ENCODE measurements around the gene PIP5K1B. TPM values are rescaled to one million over a fixed set of nuclear protein-coding genes. Genes with fewer than 3 reads are reported as not detected.

The PIP5K1B gene
- total RNA-seq: under 1 TPM; 0.73 to 0.77 TPM

GRCh38 chr9:68704814-68705530 is at the start of gene PIP5K1B:
Gene PIP5K1B, plus strand, starts transcription at chr9:68705240. Its CDS starts 117,375 bp downstream, at chr9:68822615.
- H3K36me3 Mint-ChIP-seq (ENCODE audit: low read depth): no peaks in the 10 kb centered on the region
- H3K27me3 Mint-ChIP-seq: peaks cover 82% of the 10 kb centered on the region
- POLR2A ChIA-PET: no interaction called here
- no peaks in the 10 kb centered on the region for H3K9me3 Mint-ChIP-seq
- H3K4me1 Mint-ChIP-seq: peaks cover 14% of the 10 kb centered on the region
- CTCF ChIA-PET: interaction anchor here (1.2 kb wide), 1 partner anchor 13 kb away, joined by 3 read pairs; no protein-coding TSS in a partner anchor
- no peak within 1 kb of the TSS for H3K27ac Mint-ChIP-seq
- peak; percentile 52 for DNase-seq
- peak within 1 kb of the TSS; percentile 80 for H3K4me3 Mint-ChIP-seq

- Mint-ChIP-seq H3K27me3 (peaks cover 12% of the 10 kb centered on the region), H3K36me3 (ENCODE audit: low read depth) (no peaks in the 10 kb centered on the region), H3K9me3 (no peaks in the 10 kb centered on the region), H3K4me1 (no peaks in the 10 kb centered on the region), H3K4me3 (no peak overlapping the region), H3K27ac (no peak overlapping the region)
- ChIA-PET POLR2A (no interaction called here), CTCF (no interaction called here)
- no peak for DNase-seq
Observed at GRCh38 chr9:68664036-68664435, 41.0 kb upstream of the PIP5K1B start.

- ChIA-PET CTCF (no interaction called here), POLR2A (no interaction called here)
- DNase-seq: no peak
- H3K27ac Mint-ChIP-seq: no peak overlapping the region
- no peaks in the 10 kb centered on the region for H3K4me1 Mint-ChIP-seq
- H3K27me3 Mint-ChIP-seq: no peaks in the 10 kb centered on the region
- H3K36me3 Mint-ChIP-seq (ENCODE audit: low read depth): no peaks in the 10 kb centered on the region
- H3K9me3 Mint-ChIP-seq: no peaks in the 10 kb centered on the region
- no peak overlapping the region for H3K4me3 Mint-ChIP-seq
Observed at GRCh38 chr9:68668127-68668526, 36.9 kb upstream of the PIP5K1B start.

GRCh38 chr9:68669218-68669617 is 35.8 kb upstream of the PIP5K1B start:
- Mint-ChIP-seq H3K9me3 (no peaks in the 10 kb centered on the region), H3K27ac (no peak overlapping the region), H3K4me3 (no peak overlapping the region), H3K36me3 (ENCODE audit: low read depth) (no peaks in the 10 kb centered on the region), H3K4me1 (no peaks in the 10 kb centered on the region), H3K27me3 (no peaks in the 10 kb centered on the region)
- DNase-seq: no peak
- ChIA-PET POLR2A (no interaction called here), CTCF (no interaction called here)

- Mint-ChIP-seq H3K27me3 (peaks cover 10% of the 10 kb centered on the region), H3K36me3 (ENCODE audit: low read depth) (no peaks in the 10 kb centered on the region), H3K9me3 (no peaks in the 10 kb centered on the region), H3K4me3 (no peak overlapping the region), H3K27ac (peak overlapping the region; percentile 33), H3K4me1 (no peaks in the 10 kb centered on the region)
- POLR2A ChIA-PET: no interaction called here
- CTCF ChIA-PET: interaction anchor here (1.2 kb wide), 1 partner anchor 67 kb away, joined by 3 read pairs; no protein-coding TSS in a partner anchor
- DNase-seq: no peak
Observed at GRCh38 chr9:68672215-68672614, 32.8 kb upstream of the PIP5K1B start.

GRCh38 chr9:68672625-68673024 is 32.4 kb upstream of the PIP5K1B start:
- DNase-seq: no peak

GRCh38 chr9:68678430-68678829 is 26.6 kb upstream of the PIP5K1B start:
- Mint-ChIP-seq H3K9me3 (no peaks in the 10 kb centered on the region), H3K27me3 (peaks cover 15% of the 10 kb centered on the region), H3K4me1 (peaks cover 3% of the 10 kb centered on the region), H3K4me3 (no peak overlapping the region), H3K27ac (no peak overlapping the region), H3K36me3 (ENCODE audit: low read depth) (no peaks in the 10 kb centered on the region)
- DNase-seq: no peak
- ChIA-PET POLR2A (no interaction called here), CTCF (no interaction called here)

More at GRCh38 chr9:68672625-68673024, 32.4 kb upstream of the PIP5K1B start:
- Mint-ChIP-seq H3K36me3 (ENCODE audit: low read depth) (no peaks in the 10 kb centered on the region), H3K9me3 (no peaks in the 10 kb centered on the region), H3K27ac (no peak overlapping the region), H3K4me1 (no peaks in the 10 kb centered on the region), H3K27me3 (peaks cover 10% of the 10 kb centered on the region), H3K4me3 (no peak overlapping the region)
- CTCF ChIA-PET: interaction anchor here (1.2 kb wide), 1 partner anchor 67 kb away, joined by 3 read pairs; no protein-coding TSS in a partner anchor
- POLR2A ChIA-PET: no interaction called here

GRCh38 chr9:68683433-68683832 is 21.6 kb upstream of the PIP5K1B start:
- no peak overlapping the region for H3K4me3 Mint-ChIP-seq
- DNase-seq: no peak
- no peaks in the 10 kb centered on the region for H3K9me3 Mint-ChIP-seq
- H3K27ac Mint-ChIP-seq: no peak overlapping the region
- H3K27me3 Mint-ChIP-seq: peaks cover 18% of the 10 kb centered on the region
- POLR2A ChIA-PET: no interaction called here
- H3K36me3 Mint-ChIP-seq (ENCODE audit: low read depth): no peaks in the 10 kb centered on the region
- peaks cover 4% of the 10 kb centered on the region for H3K4me1 Mint-ChIP-seq
- CTCF ChIA-PET: interaction anchor here (0.8 kb wide), 1 partner anchor 21 kb away, joined by 3 read pairs; no protein-coding TSS in a partner anchor

- DNase-seq: no peak
- ChIA-PET POLR2A (no interaction called here), CTCF (interaction anchor here (1.5 kb wide), 1 partner anchor 97 kb away, joined by 4 read pairs; no protein-coding TSS in a partner anchor)
- H3K27me3 Mint-ChIP-seq: peaks cover 16% of the 10 kb centered on the region
- H3K36me3 Mint-ChIP-seq (ENCODE audit: low read depth): no peaks in the 10 kb centered on the region
- no peak overlapping the region for H3K4me3 Mint-ChIP-seq
- H3K9me3 Mint-ChIP-seq: no peaks in the 10 kb centered on the region
- no peak overlapping the region for H3K27ac Mint-ChIP-seq
- H3K4me1 Mint-ChIP-seq: peaks cover 4% of the 10 kb centered on the region
Observed at GRCh38 chr9:68685213-68685612, 19.8 kb upstream of the PIP5K1B start.

GRCh38 chr9:68685770-68686169 is 19.3 kb upstream of the PIP5K1B start:
- POLR2A ChIA-PET: no interaction called here

GRCh38 chr9:68690088-68690487 is 15.0 kb upstream of the PIP5K1B start:
- no peaks in the 10 kb centered on the region for H3K9me3 Mint-ChIP-seq
- ChIA-PET POLR2A (no interaction called here), CTCF (no interaction called here)
- H3K27ac Mint-ChIP-seq: no peak overlapping the region
- no peak overlapping the region for H3K4me3 Mint-ChIP-seq
- peaks cover 34% of the 10 kb centered on the region for H3K27me3 Mint-ChIP-seq
- DNase-seq: no peak
- no peaks in the 10 kb centered on the region for H3K36me3 Mint-ChIP-seq (ENCODE audit: low read depth)
- H3K4me1 Mint-ChIP-seq: no peaks in the 10 kb centered on the region

More at GRCh38 chr9:68685770-68686169, 19.3 kb upstream of the PIP5K1B start:
- H3K27ac Mint-ChIP-seq: no peak overlapping the region
- no peaks in the 10 kb centered on the region for H3K36me3 Mint-ChIP-seq (ENCODE audit: low read depth)
- DNase-seq: peak; percentile 20
- H3K9me3 Mint-ChIP-seq: no peaks in the 10 kb centered on the region
- H3K27me3 Mint-ChIP-seq: peaks cover 16% of the 10 kb centered on the region
- H3K4me3 Mint-ChIP-seq: no peak overlapping the region
- CTCF ChIA-PET: interaction anchor here (1.5 to 1.9 kb wide), 2 partner anchors 16 to 98 kb away, joined by 4 to 7 read pairs; no protein-coding TSS in a partner anchor
- peaks cover 4% of the 10 kb centered on the region for H3K4me1 Mint-ChIP-seq

GRCh38 chr9:68692519-68692918 is 12.5 kb upstream of the PIP5K1B start:
- Mint-ChIP-seq H3K27me3 (peaks cover 38% of the 10 kb centered on the region), H3K9me3 (no peaks in the 10 kb centered on the region), H3K36me3 (ENCODE audit: low read depth) (no peaks in the 10 kb centered on the region), H3K27ac (no peak overlapping the region), H3K4me3 (no peak overlapping the region), H3K4me1 (no peaks in the 10 kb centered on the region)
- ChIA-PET CTCF (no interaction called here), POLR2A (no interaction called here)
- DNase-seq: no peak

- Mint-ChIP-seq H3K27me3 (peaks cover 49% of the 10 kb centered on the region), H3K9me3 (no peaks in the 10 kb centered on the region), H3K4me3 (no peak overlapping the region), H3K27ac (no peak overlapping the region), H3K36me3 (ENCODE audit: low read depth) (no peaks in the 10 kb centered on the region), H3K4me1 (no peaks in the 10 kb centered on the region)
- DNase-seq: no peak
- ChIA-PET POLR2A (no interaction called here), CTCF (no interaction called here)
Observed at GRCh38 chr9:68694125-68694524, 10.9 kb upstream of the PIP5K1B start.

GRCh38 chr9:68697851-68698250 is 7.2 kb upstream of the PIP5K1B start:
- Mint-ChIP-seq H3K4me1 (no peaks in the 10 kb centered on the region), H3K27me3 (peaks cover 69% of the 10 kb centered on the region), H3K4me3 (no peak overlapping the region), H3K9me3 (no peaks in the 10 kb centered on the region), H3K36me3 (ENCODE audit: low read depth) (no peaks in the 10 kb centered on the region), H3K27ac (no peak overlapping the region)
- ChIA-PET POLR2A (no interaction called here), CTCF (no interaction called here)
- DNase-seq: no peak
